SIG-M5 treated with dmso at 0.1 percent for 504 hours (cell line): ENCODE results near the gene TAOK2.
A peak's percentile ranks its signal among the peaks of the same experiment; 100 is the strongest.
"Not testable (repeated sequence)": the region's sequence is repeated elsewhere in the genome, so short reads cannot be mapped to it uniquely, and the experiment has no call there.

ENCODE experiments used
- DNase-seq: peaks from one replicate; lab custom pipeline; 2025; ENCODE audit not compliant: unreplicated experiment; lab: John Stamatoyannopoulos, UW

TAOK2 gene

GRCh38 chr16:30002614-30003346 lies 29.1 kb downstream of the TAOK2 start:
- no peak for DNase-seq

- DNase-seq = no peak
Observed at GRCh38 chr16:30003670-30004423, 30.2 kb downstream of the TAOK2 start.

- DNase-seq = no peak
Observed at GRCh38 chr16:30004424-30004776, 30.7 kb downstream of the TAOK2 start.

- DNase-seq = no peak
Observed at GRCh38 chr16:30004811-30005242, 31.2 kb downstream of the TAOK2 start.

GRCh38 chr16:30005341-30006094 lies 31.9 kb downstream of the TAOK2 start:
- peak; percentile 52 for DNase-seq

- DNase-seq = no peak
Observed at GRCh38 chr16:30006095-30006473, 32.4 kb downstream of the TAOK2 start.

GRCh38 chr16:30006659-30007377 lies 33.1 kb downstream of the TAOK2 start:
- DNase-seq = no peak

GRCh38 chr16:30007378-30007895 lies 33.8 kb downstream of the TAOK2 start:
- DNase-seq = no peak

GRCh38 chr16:30009085-30009862 lies 35.6 kb downstream of the TAOK2 start:
- DNase-seq = no peak

GRCh38 chr16:30009990-30010843 lies 36.5 kb downstream of the TAOK2 start:
- no peak for DNase-seq

GRCh38 chr16:30010844-30011713 lies 37.4 kb downstream of the TAOK2 start, which contains the start of gene DOC2A:
Gene DOC2A (minus strand): TSS chr16:30011027. CDS start chr16:30010222, 805 bp downstream.
- peak; percentile 18 for DNase-seq

GRCh38 chr16:30011714-30012504 lies 38.2 kb downstream of the TAOK2 start:
- no peak for DNase-seq

- not testable (repeated sequence) for DNase-seq
Observed at GRCh38 chr16:30012598-30012997, 38.9 kb downstream of the TAOK2 start.

GRCh38 chr16:30015450-30015849 lies 41.8 kb downstream of the TAOK2 start:
- DNase-seq = not testable (repeated sequence)

- DNase-seq = no peak
Observed at GRCh38 chr16:30016555-30017276, 43.0 kb downstream of the TAOK2 start.

- DNase-seq = no peak
Observed at GRCh38 chr16:30017277-30017656, 43.6 kb downstream of the TAOK2 start.

GRCh38 chr16:30017937-30018336 lies 44.3 kb downstream of the TAOK2 start:
- DNase-seq = not testable (repeated sequence)
